HG03571 (cell line): Measurements from ENCODE around the gene PLXNB2.
"Not testable (repeated sequence)": the region's sequence is repeated elsewhere in the genome, so short reads cannot be mapped to it uniquely, and the experiment has no call there.

Experiments used
- ATAC-seq: cut with Tn5 transposase; IDR thresholded peaks from one replicate; pipeline ENCODE4 v1.9.1; 2021; ENCODE audit not compliant: unreplicated experiment

The PLXNB2 gene, protein sequence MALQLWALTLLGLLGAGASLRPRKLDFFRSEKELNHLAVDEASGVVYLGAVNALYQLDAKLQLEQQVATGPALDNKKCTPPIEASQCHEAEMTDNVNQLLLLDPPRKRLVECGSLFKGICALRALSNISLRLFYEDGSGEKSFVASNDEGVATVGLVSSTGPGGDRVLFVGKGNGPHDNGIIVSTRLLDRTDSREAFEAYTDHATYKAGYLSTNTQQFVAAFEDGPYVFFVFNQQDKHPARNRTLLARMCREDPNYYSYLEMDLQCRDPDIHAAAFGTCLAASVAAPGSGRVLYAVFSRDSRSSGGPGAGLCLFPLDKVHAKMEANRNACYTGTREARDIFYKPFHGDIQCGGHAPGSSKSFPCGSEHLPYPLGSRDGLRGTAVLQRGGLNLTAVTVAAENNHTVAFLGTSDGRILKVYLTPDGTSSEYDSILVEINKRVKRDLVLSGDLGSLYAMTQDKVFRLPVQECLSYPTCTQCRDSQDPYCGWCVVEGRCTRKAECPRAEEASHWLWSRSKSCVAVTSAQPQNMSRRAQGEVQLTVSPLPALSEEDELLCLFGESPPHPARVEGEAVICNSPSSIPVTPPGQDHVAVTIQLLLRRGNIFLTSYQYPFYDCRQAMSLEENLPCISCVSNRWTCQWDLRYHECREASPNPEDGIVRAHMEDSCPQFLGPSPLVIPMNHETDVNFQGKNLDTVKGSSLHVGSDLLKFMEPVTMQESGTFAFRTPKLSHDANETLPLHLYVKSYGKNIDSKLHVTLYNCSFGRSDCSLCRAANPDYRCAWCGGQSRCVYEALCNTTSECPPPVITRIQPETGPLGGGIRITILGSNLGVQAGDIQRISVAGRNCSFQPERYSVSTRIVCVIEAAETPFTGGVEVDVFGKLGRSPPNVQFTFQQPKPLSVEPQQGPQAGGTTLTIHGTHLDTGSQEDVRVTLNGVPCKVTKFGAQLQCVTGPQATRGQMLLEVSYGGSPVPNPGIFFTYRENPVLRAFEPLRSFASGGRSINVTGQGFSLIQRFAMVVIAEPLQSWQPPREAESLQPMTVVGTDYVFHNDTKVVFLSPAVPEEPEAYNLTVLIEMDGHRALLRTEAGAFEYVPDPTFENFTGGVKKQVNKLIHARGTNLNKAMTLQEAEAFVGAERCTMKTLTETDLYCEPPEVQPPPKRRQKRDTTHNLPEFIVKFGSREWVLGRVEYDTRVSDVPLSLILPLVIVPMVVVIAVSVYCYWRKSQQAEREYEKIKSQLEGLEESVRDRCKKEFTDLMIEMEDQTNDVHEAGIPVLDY (N-terminal part only)

DNA sequence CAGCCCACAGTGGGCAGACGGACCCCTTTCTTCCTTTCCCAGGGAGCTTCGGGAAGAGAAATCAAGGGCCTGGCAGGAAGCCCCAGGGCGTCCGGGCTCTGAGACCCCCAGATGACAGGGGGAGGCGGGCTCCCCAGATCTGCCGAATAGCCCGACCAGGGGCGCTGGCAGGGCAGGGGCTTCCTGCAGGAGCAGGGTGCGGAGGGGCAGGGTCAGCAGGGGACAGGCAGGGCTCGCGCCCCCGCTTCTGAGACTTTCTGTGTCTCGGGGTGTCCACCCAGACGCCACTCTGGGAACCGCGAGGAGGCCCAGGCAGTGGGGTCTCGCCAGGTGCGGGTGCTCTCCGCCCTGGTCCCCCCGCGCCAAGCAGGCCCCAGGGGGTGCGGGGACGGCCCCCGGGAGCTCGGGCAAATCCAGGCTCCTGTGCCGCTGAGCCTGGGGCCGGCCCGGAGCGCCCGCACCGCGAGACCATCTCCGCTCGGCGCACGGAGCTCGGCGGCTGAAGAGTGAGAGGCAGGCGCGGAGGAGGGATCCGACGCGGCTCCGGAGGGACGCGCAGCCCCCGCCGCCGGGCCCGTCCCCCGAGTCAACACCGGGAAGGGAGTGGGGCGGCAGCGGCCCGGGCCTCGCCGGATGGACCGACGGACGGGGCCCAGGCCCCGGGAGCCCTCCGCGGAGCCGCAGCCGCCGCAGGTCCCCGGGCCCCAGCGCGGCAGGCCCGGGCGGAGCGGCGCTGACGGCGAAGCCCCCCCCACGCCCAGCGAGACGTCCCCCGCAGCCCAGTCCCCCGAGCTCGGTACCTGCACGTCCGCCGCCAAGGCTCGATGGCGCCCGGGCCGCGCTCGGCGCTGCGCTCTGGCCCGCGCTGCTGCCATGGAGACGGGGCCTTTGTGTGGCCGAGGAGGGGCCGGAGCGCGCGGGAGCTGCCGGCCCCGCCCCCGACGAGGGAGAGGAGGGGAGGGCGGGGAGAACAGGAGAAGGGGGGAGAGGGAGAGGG lies at the start of gene PLXNB2:
Gene PLXNB2, minus strand, starts transcription at position 894 of the 997 bp plus-strand sequence. CDS start 17,062 bp downstream, outside the sequence.
- ATAC-seq, result no peak

DNA sequence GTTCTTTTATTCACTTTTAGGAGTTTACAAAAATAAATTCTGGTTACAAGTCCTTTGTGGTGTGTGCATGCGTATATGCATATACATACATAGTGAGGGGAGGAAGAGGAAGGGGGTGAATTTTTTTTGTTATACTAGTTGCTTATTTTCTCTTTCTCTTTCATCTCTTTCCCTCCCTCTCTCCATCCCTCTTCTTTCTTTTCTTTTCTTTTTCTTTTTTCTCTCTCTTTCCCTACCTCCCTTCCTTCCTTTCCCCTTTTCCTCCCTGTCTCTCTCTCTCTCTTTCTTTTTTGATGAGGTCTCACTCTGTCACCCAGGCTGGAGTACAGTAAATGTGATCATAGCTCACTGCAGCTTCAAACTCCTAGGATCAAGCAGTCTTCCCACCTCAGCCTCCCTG lies 49.8 kb upstream of the PLXNB2 start:
- no peak for ATAC-seq

DNA sequence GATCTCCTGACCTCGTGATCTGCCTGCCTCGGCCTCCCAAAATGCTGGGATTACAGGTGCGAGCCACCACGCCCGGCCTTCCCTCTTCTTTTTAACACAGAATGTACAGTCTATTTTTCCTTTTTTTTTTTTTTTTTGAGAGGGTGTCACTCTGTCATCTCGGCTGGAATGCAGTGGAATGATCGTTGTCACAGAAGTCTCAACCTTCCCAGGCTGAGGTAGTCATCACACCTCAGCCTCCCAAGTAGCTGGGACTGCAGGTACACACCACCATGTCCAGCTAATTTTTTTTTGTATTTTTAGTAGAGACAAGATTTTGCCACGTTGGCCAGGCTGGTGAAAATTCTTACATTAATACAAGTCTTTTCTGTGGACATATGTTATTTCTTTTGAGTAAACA lies 48.7 kb upstream of the PLXNB2 start:
- ATAC-seq, result no peak

DNA sequence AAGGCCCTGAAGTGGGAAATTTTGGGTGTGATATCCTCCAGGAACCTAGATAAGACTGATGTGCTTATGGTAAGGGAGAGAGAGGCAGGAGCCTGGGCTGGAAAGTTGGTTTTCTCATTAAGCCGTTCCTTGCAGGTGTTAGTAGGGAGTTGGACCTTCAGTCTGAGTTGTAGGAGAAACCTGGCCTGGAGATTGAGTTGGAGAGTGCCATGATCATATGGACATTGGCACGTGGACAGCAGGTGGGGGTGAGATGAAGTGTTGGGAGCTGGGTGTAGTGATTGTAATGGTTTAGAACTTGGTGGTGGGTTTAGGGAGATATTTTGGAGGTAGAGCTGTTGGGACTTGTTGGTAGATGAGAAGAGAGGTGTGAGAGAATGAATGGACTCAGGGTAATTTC lies 40.6 kb upstream of the PLXNB2 start:
- no peak for ATAC-seq

DNA sequence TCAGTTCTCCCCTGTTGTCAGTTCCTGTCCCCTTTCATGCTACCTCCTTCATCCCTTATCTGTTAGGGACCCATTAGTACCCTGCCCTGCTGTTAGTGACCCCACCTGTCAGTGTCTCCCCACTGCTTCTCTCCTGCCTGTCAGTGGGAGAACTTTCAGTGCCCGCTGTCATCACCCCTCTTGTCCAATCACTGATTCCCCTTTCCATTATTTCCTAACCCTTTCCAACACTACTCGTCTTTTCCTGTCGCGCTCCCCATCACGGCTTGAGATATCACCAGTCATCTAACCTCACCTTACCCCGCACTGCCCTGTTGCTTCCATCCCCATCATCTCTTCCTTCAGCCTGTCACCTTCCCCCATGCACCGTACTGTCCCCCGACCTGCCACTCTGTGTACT lies 39.7 kb upstream of the PLXNB2 start:
- ATAC-seq, result no peak

DNA sequence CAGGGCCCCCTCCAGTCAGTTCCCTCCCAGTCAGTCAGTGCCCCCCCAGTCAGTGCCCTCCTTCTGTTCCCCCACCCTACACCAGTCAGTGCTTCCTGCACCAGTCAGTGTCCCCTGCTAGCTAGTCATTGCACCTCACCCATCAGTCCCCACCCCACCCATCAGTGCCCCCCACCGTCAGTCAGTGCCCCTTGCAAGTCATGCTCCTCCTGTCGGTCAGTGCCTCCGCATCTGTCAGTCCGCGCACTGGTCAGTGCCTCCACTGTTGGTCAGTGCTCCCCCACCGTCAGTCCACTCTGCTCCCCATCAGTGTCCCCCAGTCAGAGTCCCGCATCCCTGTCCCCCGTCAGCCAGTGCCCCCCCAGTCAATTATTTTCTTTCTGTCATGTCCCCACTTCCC lies 39.0 kb upstream of the PLXNB2 start:
- no peak for ATAC-seq

DNA sequence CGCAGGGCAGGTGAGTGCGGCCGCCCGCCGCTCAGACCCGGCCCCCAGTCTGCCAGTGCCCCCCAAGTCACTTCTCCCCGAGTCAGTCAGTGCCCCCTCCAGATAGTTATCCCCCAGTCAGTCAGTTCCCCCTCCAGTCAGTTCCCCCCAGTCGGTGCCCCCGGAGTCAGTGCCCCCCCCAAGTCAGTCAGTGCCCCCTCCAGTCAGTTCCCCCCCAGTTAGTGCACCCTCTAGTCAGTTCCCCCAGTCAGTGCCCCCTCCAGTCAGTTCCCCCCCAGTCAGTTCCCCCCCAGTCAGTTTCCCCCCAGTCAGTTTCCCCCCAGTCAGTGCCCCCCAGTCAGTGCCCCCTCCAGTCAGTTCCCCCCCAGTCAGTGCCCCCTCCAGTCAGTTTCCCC lies 36.1 kb upstream of the PLXNB2 start:
- no peak for ATAC-seq

DNA sequence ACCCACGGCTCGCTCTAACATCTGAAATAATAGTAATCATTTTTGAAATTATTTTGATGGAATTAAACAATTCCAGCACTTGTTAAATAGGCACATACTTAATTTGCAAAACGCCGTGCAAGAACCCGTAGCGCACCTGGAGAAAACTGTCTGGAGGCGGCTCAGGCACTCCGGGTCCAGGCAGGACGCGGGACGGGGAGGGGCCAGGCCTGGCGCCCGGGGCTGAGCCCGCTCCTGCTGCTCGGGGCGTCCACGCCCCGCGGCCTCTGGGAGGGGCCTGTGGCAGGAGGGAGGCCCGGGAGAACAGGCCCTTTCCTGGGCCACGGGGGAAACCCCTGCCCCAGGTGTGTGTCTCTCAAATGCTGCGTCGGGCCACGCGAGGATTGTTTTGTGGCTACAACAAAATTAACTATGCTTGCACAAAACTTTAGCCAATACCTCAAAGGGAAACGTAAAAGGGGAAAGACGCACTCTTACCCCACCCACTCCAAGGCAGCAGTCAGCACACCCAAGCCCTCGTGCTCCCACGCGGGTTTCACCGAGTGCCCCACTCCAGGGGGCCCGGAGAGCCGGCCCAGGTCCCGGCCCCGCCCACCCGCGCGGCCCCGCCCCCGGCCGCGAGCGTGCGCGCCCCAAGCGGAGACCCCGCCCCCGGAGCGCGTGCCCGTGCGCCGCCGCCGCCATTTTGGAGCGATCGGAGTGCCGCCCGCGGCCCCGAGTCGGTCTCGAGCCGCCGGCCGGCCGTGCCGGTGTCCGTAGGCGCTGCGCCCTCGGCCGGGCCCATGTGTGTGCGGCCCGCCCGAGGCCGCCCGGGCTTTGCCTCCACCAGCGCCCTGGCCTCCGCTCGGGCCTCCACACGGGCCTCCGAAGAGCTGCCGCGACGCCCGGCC lies 35.5 kb upstream of the PLXNB2 start, which contains the start of gene PPP6R2:
Gene PPP6R2, plus strand, starts transcription at position 677 of the 890 bp plus-strand sequence. CDS start 50,582 bp downstream, outside the sequence.
- ATAC-seq, result peak; percentile 51

DNA sequence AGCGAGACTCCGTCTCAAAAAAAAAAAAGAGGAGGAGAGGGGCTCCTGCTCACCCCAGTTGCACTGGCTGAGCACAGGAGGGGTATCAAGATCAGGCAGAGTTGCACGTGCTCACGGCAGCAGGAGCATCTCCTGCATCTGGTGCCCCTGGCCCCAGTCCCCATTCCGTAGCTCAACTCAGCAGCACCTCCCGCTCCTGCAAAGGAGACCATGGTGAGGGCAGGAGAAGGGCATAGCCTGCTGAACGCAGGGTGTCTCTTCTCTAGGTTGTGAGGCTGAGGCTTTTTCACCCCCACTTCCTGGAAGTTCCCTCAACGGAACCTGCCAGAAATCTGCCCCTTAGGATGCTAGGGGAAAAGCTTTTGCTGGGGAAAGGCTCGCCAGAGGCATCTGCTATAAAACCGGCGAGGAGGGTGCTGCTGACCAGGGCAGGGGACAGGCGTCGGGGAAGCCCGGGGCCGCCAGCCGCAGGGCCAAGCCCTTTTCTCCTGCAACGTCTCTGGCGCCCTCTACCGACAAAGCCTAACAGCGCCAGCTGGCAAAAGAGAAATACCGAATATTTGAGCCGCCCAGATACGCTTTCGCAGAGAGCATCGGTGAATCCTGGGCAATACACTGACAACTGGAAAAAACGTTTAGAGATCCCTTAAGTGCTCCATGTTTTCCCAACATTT lies 34.7 kb upstream of the PLXNB2 start:
- ATAC-seq, result peak; percentile 48

DNA sequence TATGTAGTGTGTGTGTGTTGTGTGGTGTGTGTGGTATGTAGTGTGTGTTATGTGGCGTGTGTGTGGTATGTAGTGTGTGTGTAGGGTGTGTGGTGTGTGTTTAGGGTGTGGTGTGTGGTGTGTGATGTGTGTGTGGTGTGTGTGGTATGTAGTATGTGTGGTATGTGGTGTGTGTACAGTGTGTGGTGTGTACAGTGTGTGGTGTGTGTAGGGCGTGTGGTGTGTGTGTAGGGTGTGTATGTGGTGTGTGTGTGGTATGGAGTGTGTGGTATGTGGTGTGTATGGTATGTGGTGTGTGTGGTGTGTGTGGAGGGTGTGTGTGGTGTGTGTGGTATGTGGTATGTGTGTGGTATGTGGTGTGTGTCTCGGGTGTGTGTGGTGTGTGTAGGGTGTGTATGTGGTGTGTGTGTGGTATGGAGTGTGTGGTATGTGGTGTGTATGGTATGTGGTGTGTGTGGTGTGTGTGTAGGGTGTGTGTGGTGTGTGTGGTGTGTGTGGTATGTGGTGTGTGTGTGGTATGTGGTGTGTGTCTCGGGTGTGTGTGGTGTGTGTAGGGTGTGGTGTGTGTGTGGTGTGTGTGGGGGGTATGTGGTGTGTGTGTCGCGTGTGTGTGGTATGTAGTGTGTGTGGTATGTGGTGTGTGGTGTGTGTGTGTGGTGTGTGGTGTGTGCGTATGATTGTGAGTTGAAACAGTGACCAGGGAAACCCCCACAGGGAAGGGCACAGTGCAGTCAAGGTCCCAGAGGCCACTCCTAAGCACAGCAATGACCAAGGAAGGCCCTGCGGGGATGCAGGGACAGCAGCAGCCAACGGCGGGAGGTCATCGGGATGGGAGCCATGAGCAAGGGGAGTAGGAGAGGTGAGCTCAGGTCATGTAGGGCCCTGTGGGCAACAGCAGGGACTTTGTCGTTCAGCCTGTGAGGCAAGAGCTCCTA lies 32.8 kb upstream of the PLXNB2 start:
- ATAC-seq, result no peak

DNA sequence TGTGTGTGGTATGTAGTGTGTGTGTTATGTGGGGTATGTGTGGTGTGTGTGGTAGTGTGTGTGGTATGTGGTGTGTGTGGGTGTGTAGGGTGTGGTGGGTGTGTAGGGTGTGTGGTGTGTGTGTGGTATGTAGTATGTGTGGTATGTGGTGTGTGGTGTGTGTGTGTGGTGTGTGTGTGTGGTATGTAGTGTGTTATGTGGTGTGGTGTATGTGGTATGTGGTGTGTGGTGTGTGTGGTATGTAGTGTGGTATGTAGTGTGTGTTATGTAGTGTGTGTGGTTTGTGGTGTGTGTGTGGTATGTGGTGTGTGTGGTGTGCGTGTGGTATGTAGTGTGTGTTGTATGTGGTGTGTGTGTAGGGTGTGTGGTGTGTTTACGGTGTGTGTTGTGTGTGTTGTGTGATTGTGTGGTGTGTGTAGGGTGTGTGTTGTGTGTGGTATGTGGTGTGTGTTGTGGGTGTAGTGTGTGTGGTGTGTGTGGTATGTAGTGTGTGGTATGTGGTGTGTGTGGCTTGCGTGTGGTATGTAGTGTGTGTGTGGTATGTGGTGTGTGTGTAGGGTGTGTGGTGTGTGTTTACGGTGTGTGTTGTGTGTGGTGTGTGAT lies 31.5 kb upstream of the PLXNB2 start:
- ATAC-seq, result no peak

DNA sequence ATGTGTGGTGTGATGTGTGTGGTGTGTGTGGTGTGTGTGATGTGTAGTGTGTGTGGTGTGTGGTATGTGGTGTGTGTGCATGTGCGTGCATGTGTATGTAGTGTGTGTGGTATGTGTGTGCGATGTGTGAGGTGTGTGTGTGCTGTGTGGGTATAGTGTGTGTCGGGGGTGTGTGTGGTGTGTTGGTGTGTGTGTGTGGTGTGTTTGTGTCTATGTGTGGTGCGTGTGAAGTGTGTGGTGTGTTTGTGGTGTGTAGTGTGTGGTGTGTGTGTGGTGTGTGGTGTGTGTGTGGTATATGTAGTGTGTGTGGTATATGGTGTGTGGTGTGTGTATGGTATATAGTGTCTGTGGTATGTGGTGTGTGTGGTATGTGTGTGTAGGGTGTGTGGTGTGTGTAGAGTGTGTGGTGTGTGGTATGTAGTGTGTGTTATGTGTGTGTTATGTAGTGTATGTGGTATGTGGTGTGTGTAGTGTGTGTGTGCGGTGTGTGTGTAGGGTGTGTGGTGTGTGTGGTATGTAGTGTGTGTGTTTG lies 30.7 kb upstream of the PLXNB2 start:
- ATAC-seq, result no peak

DNA sequence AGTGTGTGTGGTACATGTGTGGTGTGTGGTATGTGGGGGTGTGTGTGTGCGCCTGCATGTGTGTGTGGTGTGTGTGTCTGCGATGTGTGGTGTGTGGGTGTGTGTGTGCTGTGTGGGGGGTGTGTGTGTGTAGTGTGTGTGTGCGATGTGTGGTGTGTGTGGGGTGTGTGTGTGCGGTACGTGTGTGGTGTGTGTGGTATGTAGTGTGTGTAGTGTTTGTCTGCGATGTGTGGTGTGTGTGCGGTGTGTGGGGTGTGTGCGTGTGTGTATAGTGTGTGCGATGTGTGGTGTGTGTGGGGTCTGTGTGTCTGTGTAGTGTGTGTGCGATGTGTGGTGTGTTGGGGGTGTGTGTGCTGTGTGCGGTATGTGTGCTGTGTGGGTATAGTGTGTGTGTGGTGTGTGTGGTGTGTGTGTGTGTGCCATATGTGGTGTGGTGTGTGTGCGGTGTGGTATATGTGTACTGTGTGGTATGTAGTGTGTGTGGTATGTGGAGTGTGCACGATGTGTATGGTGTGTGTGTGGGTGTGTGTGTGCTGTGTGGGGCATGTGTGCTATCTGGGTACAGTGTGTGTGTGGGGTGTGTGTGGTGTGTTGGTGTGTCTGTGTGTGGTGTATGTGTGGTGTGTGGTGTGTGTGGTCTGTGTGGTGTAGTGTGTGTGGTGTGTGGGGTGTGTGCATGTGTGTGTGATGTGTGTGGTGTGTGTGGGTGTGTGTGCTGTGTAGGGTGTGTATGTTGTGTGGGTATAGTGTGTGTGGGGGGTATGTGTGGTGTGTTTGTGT lies 30.0 kb upstream of the PLXNB2 start:
- ATAC-seq, result no peak

DNA sequence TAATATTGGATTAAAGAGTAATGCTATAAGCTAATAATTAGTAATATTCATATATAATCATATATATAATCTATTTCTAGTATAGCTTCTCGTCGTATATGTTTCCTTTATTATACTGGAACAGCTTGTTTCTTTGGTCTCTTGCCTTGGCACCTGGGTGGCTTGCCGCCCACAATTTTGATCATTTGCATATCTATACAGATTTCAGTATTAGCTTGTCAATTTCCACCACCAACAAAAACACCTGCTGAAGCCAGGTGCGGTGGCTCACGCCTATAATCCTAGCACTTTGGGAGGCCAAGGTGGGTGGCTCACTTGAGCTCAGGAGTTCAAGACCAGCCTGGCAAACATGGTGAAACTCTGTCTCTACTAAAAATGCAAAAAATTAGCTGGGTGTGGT lies 27.0 kb upstream of the PLXNB2 start:
- ATAC-seq, result not testable (repeated sequence)

DNA sequence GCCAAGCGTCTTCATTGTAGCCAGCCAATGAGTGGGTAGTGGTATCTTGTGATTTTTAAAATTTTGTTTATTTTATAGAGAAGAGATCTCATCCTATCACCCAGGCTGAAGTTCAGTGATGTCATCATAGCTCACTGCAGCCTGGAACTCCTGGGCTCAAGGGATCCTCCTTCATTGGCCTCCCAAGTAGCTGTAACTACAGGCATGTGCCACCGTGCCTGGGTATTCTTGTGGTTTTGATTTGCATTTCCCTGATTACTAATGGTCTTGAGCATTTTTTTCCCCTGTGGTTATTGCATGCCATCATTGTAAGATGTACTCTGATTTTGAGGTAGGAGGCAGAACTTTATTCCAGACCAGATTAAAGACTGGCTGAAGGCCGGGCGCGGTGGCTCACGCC lies 21.8 kb upstream of the PLXNB2 start:
- ATAC-seq, result no peak

DNA sequence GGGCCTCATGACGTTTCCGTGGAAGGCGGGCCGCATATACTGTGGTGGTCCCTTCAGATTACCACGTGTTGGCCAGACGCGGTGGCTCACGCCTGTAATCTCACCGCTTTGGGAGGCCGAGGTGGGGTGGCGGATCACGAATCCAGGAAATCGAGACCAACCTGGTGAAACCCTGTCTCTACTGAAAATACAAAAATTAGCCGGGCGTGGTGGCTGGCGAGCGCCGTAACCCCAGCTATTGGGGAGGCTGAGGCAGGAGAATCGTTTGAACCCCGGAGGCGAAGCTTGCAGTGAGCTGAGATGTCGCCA lies 20.2 kb upstream of the PLXNB2 start:
- no peak for ATAC-seq
